GM23248 (cell line): ENCODE measurements around the gene ARHGAP45.

Source experiments
- EZH2 ChIP-seq: fragments of 200-600 bp; sonication (generic); IDR thresholded peaks from 2 replicates; pipeline ENCODE4 v1.6.1; 2018; ENCODE audit warnings: antibody characterized with exemption, mild to moderate bottlenecking; ENCODE audit not compliant: insufficient read depth, poor library complexity, severe bottlenecking
- EZH2phosphoT487 ChIP-seq: fragments of 200-600 bp; sonication (generic); IDR thresholded peaks from 2 replicates; pipeline ENCODE4 v1.6.1; 2018; ENCODE audit warnings: antibody characterized with exemption, moderate library complexity, mild to moderate bottlenecking, low read depth; ENCODE audit not compliant: insufficient read depth

GRCh38 chr19:1109697-1110671 lies 43.0 kb downstream of the ARHGAP45 start:
- TF ChIP-seq EZH2phosphoT487, result no peak
- no peak for TF ChIP-seq EZH2
